Hepatocyte (in vitro differentiated cells): ENCODE data around the gene STK38. TPM values are rescaled to one million over a fixed set of nuclear protein-coding genes. Genes with fewer than 3 reads are reported as not detected.

Experiments used
- DNase-seq: peaks from one replicate; pipeline ENCODE4 v3.0.0-alpha.2; 2016; ENCODE audit warnings: low spot score
- H2AFZ ChIP-seq: fragments of 200-600 bp; sonication (generic); 2 replicates; pipeline ENCODE4 v1.6.0; 2016; ENCODE audit warnings: antibody characterized with exemption, mild to moderate bottlenecking
- H3K27ac ChIP-seq: fragments of 200-600 bp; sonication (generic); 2 replicates; pipeline ENCODE4 v1.5.1; 2016; ENCODE audit warnings: mild to moderate bottlenecking
- H3K27me3 ChIP-seq: fragments of 200-600 bp; sonication (generic); 2 replicates; pipeline ENCODE4 v1.6.1; 2016
- H3K36me3 ChIP-seq: fragments of 200-600 bp; sonication (generic); replicated peaks from 2 replicates; pipeline ENCODE4 v1.5.1; 2016; ENCODE audit warnings: low read depth; ENCODE audit not compliant: insufficient read depth
- H3K4me1 ChIP-seq: fragments of 200-600 bp; sonication (generic); 2 replicates; pipeline ENCODE4 v1.5.1; 2016; ENCODE audit warnings: mild to moderate bottlenecking, moderate library complexity; ENCODE audit not compliant: insufficient read depth
- H3K4me2 ChIP-seq: fragments of 200-600 bp; sonication (generic); 2 replicates; pipeline ENCODE4 v1.6.0; 2016
- H3K4me3 ChIP-seq: fragments of 200-600 bp; sonication (generic); 2 replicates; pipeline ENCODE4 v1.5.1; 2016; ENCODE audit warnings: mild to moderate bottlenecking
- H3K79me2 ChIP-seq: fragments of 200-600 bp; sonication (generic); 2 replicates; pipeline ENCODE4 v1.6.0; 2017; ENCODE audit warnings: mild to moderate bottlenecking
- H3K9me2 ChIP-seq: fragments of 200-600 bp; sonication (generic); replicated peaks from 2 replicates; pipeline ENCODE4 v1.6.0; 2017; ENCODE audit warnings: mild to moderate bottlenecking; ENCODE audit not compliant: insufficient read depth
- H3K9me3 ChIP-seq: fragments of 200-600 bp; sonication (generic); 2 replicates; pipeline ENCODE4 v1.5.1; 2016; ENCODE audit warnings: low read depth, mild to moderate bottlenecking
- H4K20me1 ChIP-seq: fragments of 200-600 bp; sonication (generic); 2 replicates; pipeline ENCODE4 v1.6.0; 2016; ENCODE audit warnings: mild to moderate bottlenecking; ENCODE audit not compliant: insufficient read depth, poor library complexity, severe bottlenecking
- CTCF ChIP-seq: fragments of 200-600 bp; sonication (generic); IDR thresholded peaks from 2 replicates; pipeline ENCODE4 v1.5.1; 2016; ENCODE audit warnings: antibody characterized with exemption, mild to moderate bottlenecking; ENCODE audit not compliant: poor library complexity
- EZH2 ChIP-seq: fragments of 200-600 bp; sonication (generic); IDR thresholded peaks from 2 replicates; pipeline ENCODE4 v1.6.1; 2016; ENCODE audit warnings: antibody characterized with exemption, mild to moderate bottlenecking, borderline replicate concordance
- EZH2phosphoT487 ChIP-seq: fragments of 200-600 bp; sonication (generic); IDR thresholded peaks from one replicate; pipeline ENCODE4 v1.6.1; 2018; ENCODE audit warnings: antibody characterized with exemption, mild to moderate bottlenecking, low read depth, moderate library complexity; ENCODE audit not compliant: unreplicated experiment, severe bottlenecking
- WGBS: methylation state at CpG from one replicate; pipeline ENCODE4 v1.1.6; 2016; ENCODE audit warnings: low lambda C conversion rate; ENCODE audit errors: missing lambda C conversion rate; 5-methylcytosine and 5-hydroxymethylcytosine counted together
- polyA plus RNA-seq: library from polyadenylated mRNA; unstranded; fragments of >200 nt; fragmentation: Nextera tagmentation; extraction: Ambion mirVana; gene quantifications from 2 replicates; pipeline ENCODE4 v1.2.1, GENCODE V29; 2016
- total RNA-seq: library from RNA; depleted of rRNA; stranded (reverse); fragments of >200 nt; gene quantifications from 2 replicates; pipeline ENCODE4 v1.2.3, GENCODE V29; 2014

STK38 gene
- total and polyA plus RNA-seq, 2 experiments from 2014 or later, result 27.7 to 39.1 TPM

GRCh38 chr6:36495086-36495485 lies 52.2 kb downstream of the STK38 start:
- no peak for DNase-seq
- Histone ChIP-seq H3K27me3 (no peaks in the 10 kb centered on the region), H3K9me2 (no peaks in the 10 kb centered on the region), H3K4me3 (no peak overlapping the region), H3K27ac (no peak overlapping the region), H3K4me1 (no peaks in the 10 kb centered on the region), H3K9me3 (no peaks in the 10 kb centered on the region), H3K4me2 (no peak overlapping the region), H3K79me2 (no peaks in the 10 kb centered on the region), H3K36me3 (peaks cover 4% of the 10 kb centered on the region), H4K20me1 (no peaks in the 10 kb centered on the region), H2AFZ (no peak overlapping the region)
- WGBS, result over 99% methylated on average over 5 of the region's 5 CpGs
- no peak for TF ChIP-seq CTCF
- no peak for TF ChIP-seq EZH2
- TF ChIP-seq EZH2phosphoT487, result no peak

GRCh38 chr6:36493859-36494258 lies 53.4 kb downstream of the STK38 start:
- H3K79me2 ChIP-seq, result no peaks in the 10 kb centered on the region
- H3K4me3 ChIP-seq, result no peak overlapping the region
- no peaks in the 10 kb centered on the region for H3K27me3 ChIP-seq
- no peaks in the 10 kb centered on the region for H3K4me1 ChIP-seq
- no peak overlapping the region for H2AFZ ChIP-seq
- peak overlapping the region; percentile 22 for H3K27ac ChIP-seq
- H3K9me2 ChIP-seq, result no peaks in the 10 kb centered on the region
- no peak overlapping the region for H3K4me2 ChIP-seq
- TF ChIP-seq EZH2, result no peak
- no peak for TF ChIP-seq CTCF
- no peak for TF ChIP-seq EZH2phosphoT487
- H3K36me3 ChIP-seq, result peaks cover 4% of the 10 kb centered on the region
- H4K20me1 ChIP-seq, result no peaks in the 10 kb centered on the region
- no peaks in the 10 kb centered on the region for H3K9me3 ChIP-seq
- WGBS, result 48% methylated on average over 2 of the region's 2 CpGs
- no peak for DNase-seq

GRCh38 chr6:36493319-36493718 lies 54.0 kb downstream of the STK38 start:
- Histone ChIP-seq H2AFZ (no peak overlapping the region), H3K9me3 (no peaks in the 10 kb centered on the region), H4K20me1 (no peaks in the 10 kb centered on the region), H3K4me3 (no peak overlapping the region), H3K4me2 (no peak overlapping the region), H3K27me3 (no peaks in the 10 kb centered on the region), H3K9me2 (no peaks in the 10 kb centered on the region), H3K27ac (no peak overlapping the region), H3K79me2 (no peaks in the 10 kb centered on the region), H3K4me1 (no peaks in the 10 kb centered on the region), H3K36me3 (peaks cover 4% of the 10 kb centered on the region)
- no peak for DNase-seq
- 70% methylated on average over 6 of the region's 6 CpGs for WGBS
- TF ChIP-seq EZH2phosphoT487 (no peak), EZH2 (no peak), CTCF (no peak)

- TF ChIP-seq EZH2 (no peak), EZH2phosphoT487 (no peak), CTCF (no peak)
These were observed 54.7 kb downstream of the STK38 start for GRCh38 chr6:36492621-36493020.

More at GRCh38 chr6:36492621-36493020, 54.7 kb downstream of the STK38 start:
- no peak for DNase-seq
- Histone ChIP-seq H3K4me1 (no peaks in the 10 kb centered on the region), H3K36me3 (peaks cover 4% of the 10 kb centered on the region), H2AFZ (no peak overlapping the region), H3K4me3 (no peak overlapping the region), H3K4me2 (no peak overlapping the region), H3K9me3 (no peaks in the 10 kb centered on the region), H3K27me3 (no peaks in the 10 kb centered on the region), H3K9me2 (no peaks in the 10 kb centered on the region), H4K20me1 (no peaks in the 10 kb centered on the region), H3K27ac (no peak overlapping the region), H3K79me2 (no peaks in the 10 kb centered on the region)
- 100% methylated on average over 1 of the region's 1 CpG for WGBS
